ENCODE measurements around the gene RABEP2.
A peak's percentile ranks its signal among the peaks of the same experiment; 100 is the strongest.

RABEP2 gene

DNA sequence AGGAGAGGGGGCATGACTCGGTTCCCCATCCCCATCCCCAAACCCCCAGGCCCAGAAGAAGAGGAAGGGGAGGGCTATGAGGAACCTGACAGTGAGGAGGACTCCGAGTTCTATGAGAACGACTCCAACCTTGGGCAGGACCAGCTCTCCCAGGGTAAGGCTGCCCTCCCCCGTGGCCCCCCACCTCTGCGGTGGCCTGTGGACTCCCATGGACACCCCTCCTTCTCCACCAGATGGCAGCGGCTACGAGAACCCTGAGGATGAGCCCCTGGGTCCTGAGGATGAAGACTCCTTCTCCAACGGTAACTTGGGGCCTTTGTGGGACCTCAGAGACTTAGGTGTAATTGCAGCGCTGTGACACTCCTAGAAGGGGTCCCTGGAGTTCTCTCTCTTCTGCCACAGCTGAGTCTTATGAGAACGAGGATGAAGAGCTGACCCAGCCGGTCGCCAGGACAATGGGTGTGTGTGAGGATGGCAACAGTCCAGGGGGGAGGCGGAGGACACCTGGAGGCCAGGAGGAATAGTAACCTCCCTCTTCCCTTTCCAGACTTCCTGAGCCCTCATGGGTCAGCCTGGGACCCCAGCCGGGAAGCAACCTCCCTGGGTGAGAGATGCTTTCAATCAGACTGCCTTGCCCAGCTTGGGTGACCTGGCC is 12.3 kb upstream of the RABEP2 start (continued):
- TF ChIP-seq, protein P1, sequence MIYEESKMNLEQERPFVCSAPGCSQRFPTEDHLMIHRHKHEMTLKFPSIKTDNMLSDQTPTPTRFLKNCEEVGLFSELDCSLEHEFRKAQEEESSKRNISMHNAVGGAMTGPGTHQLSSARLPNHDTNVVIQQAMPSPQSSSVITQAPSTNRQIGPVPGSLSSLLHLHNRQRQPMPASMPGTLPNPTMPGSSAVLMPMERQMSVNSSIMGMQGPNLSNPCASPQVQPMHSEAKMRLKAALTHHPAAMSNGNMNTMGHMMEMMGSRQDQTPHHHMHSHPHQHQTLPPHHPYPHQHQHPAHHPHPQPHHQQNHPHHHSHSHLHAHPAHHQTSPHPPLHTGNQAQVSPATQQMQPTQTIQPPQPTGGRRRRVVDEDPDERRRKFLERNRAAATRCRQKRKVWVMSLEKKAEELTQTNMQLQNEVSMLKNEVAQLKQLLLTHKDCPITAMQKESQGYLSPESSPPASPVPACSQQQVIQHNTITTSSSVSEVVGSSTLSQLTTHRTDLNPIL (CRISPR knock-in tag; IDR thresholded peaks at IDR 0.05; ENCODE audit: low read depth) = no peak
- TF ChIP-seq ZFP3 (CRISPR knock-in tag; IDR thresholded peaks at IDR 0.05) (no peak), TOX (CRISPR knock-in tag; IDR thresholded peaks at IDR 0.05; ENCODE audit: borderline replicate concordance) (no peak), CSDC2 (CRISPR knock-in tag; IDR thresholded peaks at IDR 0.05) (no peak)

DNA sequence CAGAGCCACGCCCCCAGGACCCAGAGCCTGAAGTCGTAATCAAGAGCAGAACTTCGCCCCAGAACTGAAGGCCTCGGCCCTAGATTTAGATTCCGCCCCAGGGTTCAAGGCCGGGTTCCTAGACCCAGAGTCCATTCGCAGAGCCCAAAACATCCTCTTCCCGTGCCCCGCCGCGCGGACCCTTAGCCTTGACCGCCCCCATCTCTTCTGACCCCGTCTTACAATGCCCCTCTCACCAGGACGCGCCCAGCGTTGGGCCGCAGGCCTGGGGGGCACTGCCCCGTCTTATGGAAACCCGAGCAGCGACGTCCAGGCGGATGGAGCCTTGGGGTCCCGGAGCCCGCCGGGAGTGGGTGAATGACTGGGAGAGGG is 11.7 kb upstream of the RABEP2 start:
- no peak for ATAC-seq
- TF ChIP-seq ARNTL (CRISPR knock-in tag; IDR thresholded peaks at IDR 0.05; ENCODE audit: borderline replicate concordance, low read depth) (no peak), ESRRG (CRISPR knock-in tag; IDR thresholded peaks at IDR 0.05) (no peak), TOX (CRISPR knock-in tag; IDR thresholded peaks at IDR 0.05; ENCODE audit: borderline replicate concordance) (no peak), ZFP30 (CRISPR knock-in tag; IDR thresholded peaks at IDR 0.05) (no peak), PPARA (CRISPR knock-in tag; IDR thresholded peaks at IDR 0.05; ENCODE audit: borderline replicate concordance) (no peak), SNAI2 (CRISPR knock-in tag; IDR thresholded peaks at IDR 0.05) (no peak), ISL1 (CRISPR knock-in tag; IDR thresholded peaks at IDR 0.05) (no peak)
- TF ChIP-seq, protein P2, sequence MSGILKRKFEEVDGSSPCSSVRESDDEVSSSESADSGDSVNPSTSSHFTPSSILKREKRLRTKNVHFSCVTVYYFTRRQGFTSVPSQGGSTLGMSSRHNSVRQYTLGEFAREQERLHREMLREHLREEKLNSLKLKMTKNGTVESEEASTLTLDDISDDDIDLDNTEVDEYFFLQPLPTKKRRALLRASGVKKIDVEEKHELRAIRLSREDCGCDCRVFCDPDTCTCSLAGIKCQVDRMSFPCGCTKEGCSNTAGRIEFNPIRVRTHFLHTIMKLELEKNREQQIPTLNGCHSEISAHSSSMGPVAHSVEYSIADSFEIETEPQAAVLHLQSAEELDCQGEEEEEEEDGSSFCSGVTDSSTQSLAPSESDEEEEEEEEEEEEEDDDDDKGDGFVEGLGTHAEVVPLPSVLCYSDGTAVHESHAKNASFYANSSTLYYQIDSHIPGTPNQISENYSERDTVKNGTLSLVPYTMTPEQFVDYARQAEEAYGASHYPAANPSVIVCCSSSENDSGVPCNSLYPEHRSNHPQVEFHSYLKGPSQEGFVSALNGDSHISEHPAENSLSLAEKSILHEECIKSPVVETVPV (CRISPR knock-in tag; IDR thresholded peaks at IDR 0.05) = no peak
- TF ChIP-seq, protein P1 (CRISPR knock-in tag; IDR thresholded peaks at IDR 0.05; ENCODE audit: low read depth) = no peak
- TF ChIP-seq, protein P3, sequence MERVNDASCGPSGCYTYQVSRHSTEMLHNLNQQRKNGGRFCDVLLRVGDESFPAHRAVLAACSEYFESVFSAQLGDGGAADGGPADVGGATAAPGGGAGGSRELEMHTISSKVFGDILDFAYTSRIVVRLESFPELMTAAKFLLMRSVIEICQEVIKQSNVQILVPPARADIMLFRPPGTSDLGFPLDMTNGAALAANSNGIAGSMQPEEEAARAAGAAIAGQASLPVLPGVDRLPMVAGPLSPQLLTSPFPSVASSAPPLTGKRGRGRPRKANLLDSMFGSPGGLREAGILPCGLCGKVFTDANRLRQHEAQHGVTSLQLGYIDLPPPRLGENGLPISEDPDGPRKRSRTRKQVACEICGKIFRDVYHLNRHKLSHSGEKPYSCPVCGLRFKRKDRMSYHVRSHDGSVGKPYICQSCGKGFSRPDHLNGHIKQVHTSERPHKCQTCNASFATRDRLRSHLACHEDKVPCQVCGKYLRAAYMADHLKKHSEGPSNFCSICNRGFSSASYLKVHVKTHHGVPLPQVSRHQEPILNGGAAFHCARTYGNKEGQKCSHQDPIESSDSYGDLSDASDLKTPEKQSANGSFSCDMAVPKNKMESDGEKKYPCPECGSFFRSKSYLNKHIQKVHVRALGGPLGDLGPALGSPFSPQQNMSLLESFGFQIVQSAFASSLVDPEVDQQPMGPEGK (CRISPR knock-in tag; IDR thresholded peaks at IDR 0.05; ENCODE audit: borderline replicate concordance) = no peak

- ATAC-seq = peak; percentile 84
- TF ChIP-seq ZFP30 (CRISPR knock-in tag; IDR thresholded peaks at IDR 0.05) = no peak
- TF ChIP-seq BACH2 (CRISPR knock-in tag; IDR thresholded peaks at IDR 0.05; ENCODE audit: borderline replicate concordance) = no peak
- TF ChIP-seq ARNTL (CRISPR knock-in tag; IDR thresholded peaks at IDR 0.05; ENCODE audit: borderline replicate concordance, low read depth) = no peak
- no peak for TF ChIP-seq TCF4 (CRISPR knock-in tag; IDR thresholded peaks at IDR 0.05; ENCODE audit: borderline replicate concordance)
- no peak for TF ChIP-seq ZC3H10 (CRISPR knock-in tag; IDR thresholded peaks at IDR 0.05)
- no peak for TF ChIP-seq ZFP3 (CRISPR knock-in tag; IDR thresholded peaks at IDR 0.05)
- TF ChIP-seq PPARA (CRISPR knock-in tag; IDR thresholded peaks at IDR 0.05; ENCODE audit: borderline replicate concordance) = no peak
- TF ChIP-seq, protein P4, sequence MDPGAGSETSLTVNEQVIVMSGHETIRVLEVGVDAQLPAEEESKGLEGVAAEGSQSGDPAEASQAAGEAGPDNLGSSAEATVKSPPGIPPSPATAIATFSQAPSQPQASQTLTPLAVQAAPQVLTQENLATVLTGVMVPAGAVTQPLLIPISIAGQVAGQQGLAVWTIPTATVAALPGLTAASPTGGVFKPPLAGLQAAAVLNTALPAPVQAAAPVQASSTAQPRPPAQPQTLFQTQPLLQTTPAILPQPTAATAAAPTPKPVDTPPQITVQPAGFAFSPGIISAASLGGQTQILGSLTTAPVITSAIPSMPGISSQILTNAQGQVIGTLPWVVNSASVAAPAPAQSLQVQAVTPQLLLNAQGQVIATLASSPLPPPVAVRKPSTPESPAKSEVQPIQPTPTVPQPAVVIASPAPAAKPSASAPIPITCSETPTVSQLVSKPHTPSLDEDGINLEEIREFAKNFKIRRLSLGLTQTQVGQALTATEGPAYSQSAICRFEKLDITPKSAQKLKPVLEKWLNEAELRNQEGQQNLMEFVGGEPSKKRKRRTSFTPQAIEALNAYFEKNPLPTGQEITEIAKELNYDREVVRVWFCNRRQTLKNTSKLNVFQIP (CRISPR knock-in tag; IDR thresholded peaks at IDR 0.05; ENCODE audit: borderline replicate concordance, low read depth) = no peak
These were observed 11.1 kb upstream of the RABEP2 start for GRCh38 chr16:28935924-28936783.

- no peak for ATAC-seq
- TF ChIP-seq, protein P2 (CRISPR knock-in tag; IDR thresholded peaks at IDR 0.05) = no peak
- TF ChIP-seq ZNF8 (CRISPR knock-in tag; IDR thresholded peaks at IDR 0.05) (no peak), TOX (CRISPR knock-in tag; IDR thresholded peaks at IDR 0.05; ENCODE audit: borderline replicate concordance) (no peak), PPARA (CRISPR knock-in tag; IDR thresholded peaks at IDR 0.05; ENCODE audit: borderline replicate concordance) (no peak), ESRRG (CRISPR knock-in tag; IDR thresholded peaks at IDR 0.05) (no peak), TCF4 (CRISPR knock-in tag; IDR thresholded peaks at IDR 0.05; ENCODE audit: borderline replicate concordance) (no peak), TSHZ2 (CRISPR knock-in tag; IDR thresholded peaks at IDR 0.05) (no peak), ARNTL (CRISPR knock-in tag; IDR thresholded peaks at IDR 0.05; ENCODE audit: borderline replicate concordance, low read depth) (no peak), ZC3H10 (CRISPR knock-in tag; IDR thresholded peaks at IDR 0.05) (no peak), ZFP3 (CRISPR knock-in tag; IDR thresholded peaks at IDR 0.05) (no peak)
- TF ChIP-seq, protein P1 (CRISPR knock-in tag; IDR thresholded peaks at IDR 0.05; ENCODE audit: low read depth) = no peak
These were observed 10.3 kb upstream of the RABEP2 start for GRCh38 chr16:28935346-28935745.
